DOHH2 (cell line): ENCODE measurements around the gene TMEM255A.

Experiments used
- EZH2phosphoT487 ChIP-seq: fragments of 200-600 bp; sonication (generic); IDR thresholded peaks from 2 replicates; pipeline ENCODE4 v1.6.1; 2017; ENCODE audit warnings: borderline replicate concordance, mild to moderate bottlenecking, antibody characterized with exemption, low read length, moderate library complexity, mixed read lengths
- TF ChIP-seq, protein P1 (sequence below): fragments of 200-600 bp; sonication (generic); IDR thresholded peaks from one replicate; pipeline ENCODE4 v1.5.1; 2014; ENCODE audit warnings: antibody characterized with exemption, mild to moderate bottlenecking, low read depth, low read length; ENCODE audit not compliant: poor library complexity, severe bottlenecking

DNA sequence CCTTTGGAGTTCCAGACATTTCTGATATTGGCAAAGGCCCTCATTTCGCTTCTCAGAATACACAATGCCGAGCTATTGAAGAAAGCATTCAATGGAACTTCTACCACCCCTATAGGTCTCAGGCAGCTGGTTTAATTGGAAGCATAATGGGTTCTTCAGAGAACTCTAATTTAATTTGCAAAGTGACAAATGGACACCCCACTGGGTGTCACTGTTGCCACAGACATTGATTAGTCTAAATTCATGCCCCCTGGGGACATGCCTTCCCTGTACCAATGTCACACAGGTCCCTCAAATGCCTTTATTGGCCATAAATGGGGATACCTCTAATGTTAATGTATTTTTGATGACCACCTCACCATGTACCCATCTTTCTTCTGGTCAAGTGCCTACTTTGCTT lies 22.9 kb upstream of the TMEM255A start:
- TF ChIP-seq, protein P1, sequence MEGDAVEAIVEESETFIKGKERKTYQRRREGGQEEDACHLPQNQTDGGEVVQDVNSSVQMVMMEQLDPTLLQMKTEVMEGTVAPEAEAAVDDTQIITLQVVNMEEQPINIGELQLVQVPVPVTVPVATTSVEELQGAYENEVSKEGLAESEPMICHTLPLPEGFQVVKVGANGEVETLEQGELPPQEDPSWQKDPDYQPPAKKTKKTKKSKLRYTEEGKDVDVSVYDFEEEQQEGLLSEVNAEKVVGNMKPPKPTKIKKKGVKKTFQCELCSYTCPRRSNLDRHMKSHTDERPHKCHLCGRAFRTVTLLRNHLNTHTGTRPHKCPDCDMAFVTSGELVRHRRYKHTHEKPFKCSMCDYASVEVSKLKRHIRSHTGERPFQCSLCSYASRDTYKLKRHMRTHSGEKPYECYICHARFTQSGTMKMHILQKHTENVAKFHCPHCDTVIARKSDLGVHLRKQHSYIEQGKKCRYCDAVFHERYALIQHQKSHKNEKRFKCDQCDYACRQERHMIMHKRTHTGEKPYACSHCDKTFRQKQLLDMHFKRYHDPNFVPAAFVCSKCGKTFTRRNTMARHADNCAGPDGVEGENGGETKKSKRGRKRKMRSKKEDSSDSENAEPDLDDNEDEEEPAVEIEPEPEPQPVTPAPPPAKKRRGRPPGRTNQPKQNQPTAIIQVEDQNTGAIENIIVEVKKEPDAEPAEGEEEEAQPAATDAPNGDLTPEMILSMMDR, result no peak
- no peak for TF ChIP-seq EZH2phosphoT487
